H9 (cell line): ENCODE results near the gene SEH1L. TPM values are rescaled to one million over a fixed set of nuclear protein-coding genes. Genes with fewer than 3 reads are reported as not detected.

Experiments
- DNase-seq: peaks from one replicate; pipeline ENCODE4 v3.0.0-alpha.2; 2017
- H2AFZ ChIP-seq: one replicate; pipeline ENCODE4 v1.6.1; 2013; ENCODE audit warnings: mild to moderate bottlenecking, low read length, control low read depth, moderate library complexity
- H2AK5ac ChIP-seq: 2 replicates; pipeline ENCODE4 v1.6.1; 2013; ENCODE audit warnings: low read length, control low read depth, mixed read lengths; ENCODE audit not compliant: insufficient read length
- H2BK120ac ChIP-seq: one replicate; pipeline ENCODE4 v1.6.1; 2013; ENCODE audit warnings: low read depth, mild to moderate bottlenecking, low read length, control low read depth, inconsistent platforms; ENCODE audit not compliant: poor library complexity, severe bottlenecking
- H2BK12ac ChIP-seq: 2 replicates; pipeline ENCODE4 v1.6.1; 2013; ENCODE audit warnings: low read length, control low read depth, mixed read lengths, low read depth; ENCODE audit not compliant: insufficient read length
- H2BK15ac ChIP-seq: 2 replicates; pipeline ENCODE4 v1.6.1; 2013; ENCODE audit warnings: low read depth, low read length, control low read depth
- H2BK20ac ChIP-seq: one replicate; pipeline ENCODE4 v1.6.1; 2013; ENCODE audit warnings: low read depth, mild to moderate bottlenecking, low read length, control low read depth, inconsistent platforms; ENCODE audit not compliant: poor library complexity, severe bottlenecking
- H2BK5ac ChIP-seq: 2 replicates; pipeline ENCODE4 v1.6.1; 2013; ENCODE audit warnings: low read length, control low read depth, mixed read lengths; ENCODE audit not compliant: insufficient read length
- H3K14ac ChIP-seq: 2 replicates; pipeline ENCODE4 v1.6.1; 2013; ENCODE audit warnings: low read length, control low read depth; ENCODE audit not compliant: insufficient read depth
- H3K18ac ChIP-seq: 2 replicates; pipeline ENCODE4 v1.6.1; 2013; ENCODE audit warnings: low read depth, mild to moderate bottlenecking, mixed read lengths, low read length, control low read depth; ENCODE audit not compliant: insufficient read length
- H3K23ac ChIP-seq: 2 replicates; pipeline ENCODE4 v1.6.1; 2013; ENCODE audit warnings: low read length, control low read depth, mixed read lengths, low read depth; ENCODE audit not compliant: insufficient read length
- H3K23me2 ChIP-seq: 2 replicates; pipeline ENCODE4 v1.6.1; 2013; ENCODE audit warnings: low read depth, mild to moderate bottlenecking, mixed read lengths, low read length, control low read depth; ENCODE audit not compliant: insufficient read length, poor library complexity, severe bottlenecking
- H3K27ac ChIP-seq: 2 replicates; pipeline ENCODE4 v1.5.1; 2013; ENCODE audit warnings: low read length, control low read depth, mixed read lengths, low read depth; ENCODE audit not compliant: insufficient read length
- H3K27me3 ChIP-seq: 2 replicates; pipeline ENCODE4 v1.6.1; 2013; ENCODE audit warnings: low read length, control low read depth, inconsistent platforms; ENCODE audit not compliant: insufficient read depth
- H3K4ac ChIP-seq: 2 replicates; pipeline ENCODE4 v1.6.1; 2013; ENCODE audit warnings: low read depth, mild to moderate bottlenecking, control low read depth, inconsistent platforms, low read length, moderate library complexity
- H3K4me1 ChIP-seq: 2 replicates; pipeline ENCODE4 v1.6.1; 2013; ENCODE audit warnings: low read length, control low read depth, inconsistent platforms; ENCODE audit not compliant: insufficient read depth
- H3K4me2 ChIP-seq: 2 replicates; pipeline ENCODE4 v1.6.1; 2013; ENCODE audit warnings: low read length, control low read depth, mixed read lengths; ENCODE audit not compliant: insufficient read length, insufficient read depth
- H3K56ac ChIP-seq: 2 replicates; pipeline ENCODE4 v1.6.1; 2013; ENCODE audit warnings: low read depth, mild to moderate bottlenecking, mixed read lengths, low read length, control low read depth; ENCODE audit not compliant: insufficient read length
- H3K79me1 ChIP-seq: 2 replicates; pipeline ENCODE4 v1.6.1; 2013; ENCODE audit warnings: low read depth, mild to moderate bottlenecking, moderate library complexity, low read length, control low read depth, inconsistent platforms; ENCODE audit not compliant: insufficient read depth, poor library complexity, severe bottlenecking
- H3K79me2 ChIP-seq: 2 replicates; pipeline ENCODE4 v1.6.1; 2013; ENCODE audit warnings: low read length, control low read depth, inconsistent platforms; ENCODE audit not compliant: insufficient read depth
- H3K9ac ChIP-seq: 2 replicates; pipeline ENCODE4 v1.6.1; 2013; ENCODE audit warnings: low read length, control low read depth, mixed read lengths; ENCODE audit not compliant: insufficient read length; ENCODE audit errors: extremely low read depth
- H3K9me3 ChIP-seq: one replicate; pipeline ENCODE4 v1.6.1; 2013; ENCODE audit warnings: low read depth, low read length, inconsistent platforms; ENCODE audit not compliant: control insufficient read depth
- H3T11ph ChIP-seq: one replicate; pipeline ENCODE4 v1.6.1; 2013; ENCODE audit warnings: mild to moderate bottlenecking, low read length, control low read depth, inconsistent platforms
- H4K20me1 ChIP-seq: one replicate; pipeline ENCODE4 v1.6.1; 2013; ENCODE audit not compliant: control insufficient read depth, insufficient read length, insufficient read depth
- H4K5ac ChIP-seq: 2 replicates; pipeline ENCODE4 v1.6.1; 2013; ENCODE audit warnings: low read depth, mild to moderate bottlenecking, mixed read lengths, low read length, control low read depth; ENCODE audit not compliant: insufficient read length
- H4K8ac ChIP-seq: replicated peaks from 2 replicates; pipeline ENCODE4 v1.6.1; 2013; ENCODE audit warnings: low read length, control low read depth, mixed read lengths, low read depth; ENCODE audit not compliant: insufficient read length
- H4K91ac ChIP-seq: 2 replicates; pipeline ENCODE4 v1.6.1; 2013; ENCODE audit warnings: low read depth, mild to moderate bottlenecking, moderate library complexity, mixed read lengths, low read length, control low read depth; ENCODE audit not compliant: insufficient read length
- H3K27ac Mint-ChIP-seq, 3 experiments: 2 replicates in 2 of 3; 3 replicates in 1 of 3; pipeline ENCODE4 v1.8.0; 2020 to 2021; ENCODE audit warnings: mixed read lengths in 3 of 3, mild to moderate bottlenecking in 1 of 3, moderate library complexity in 1 of 3
- H3K27me3 Mint-ChIP-seq: 2 replicates; pipeline ENCODE4 v1.8.0; 2021; ENCODE audit warnings: low read depth, mild to moderate bottlenecking, moderate library complexity, mixed read lengths
- H3K36me3 Mint-ChIP-seq, 3 experiments: 2 replicates in 2 of 3; 3 replicates in 1 of 3; pipeline ENCODE4 v1.8.0; 2020 to 2021; ENCODE audit warnings: low read depth in 3 of 3, mixed read lengths in 3 of 3; ENCODE audit not compliant: insufficient read depth in 1 of 3
- H3K4me1 Mint-ChIP-seq, 2 experiments: 2 replicates each; pipeline ENCODE4 v1.8.0; 2020; ENCODE audit warnings: mixed read lengths in 2 of 2
- H3K4me3 Mint-ChIP-seq, 2 experiments: 2 replicates in 1 of 2; 3 replicates in 1 of 2; pipeline ENCODE4 v1.8.0; 2020 to 2021; ENCODE audit warnings: mild to moderate bottlenecking in 2 of 2, mixed read lengths in 2 of 2, moderate library complexity in 1 of 2
- H3K9me3 Mint-ChIP-seq, 2 experiments: 2 replicates in 1 of 2; 3 replicates in 1 of 2; pipeline ENCODE4 v1.8.0; 2020; ENCODE audit warnings: mild to moderate bottlenecking in 2 of 2, mixed read lengths in 2 of 2, moderate library complexity in 1 of 2
- WGBS: extraction: QIAGEN DNeasy Blood & Tissue Kit; methylation state at CpG from one replicate; pipeline ENCODE4 v1.1.7; 2013; ENCODE audit warnings: missing lambda C conversion rate, low lambda C conversion rate, mixed read lengths; ENCODE audit not compliant: insufficient read length; ENCODE audit errors: extremely low coverage; 5-methylcytosine and 5-hydroxymethylcytosine counted together
- total RNA-seq: library from RNA; stranded (reverse); gene quantifications from 2 replicates; pipeline ENCODE4 v1.2.1, GENCODE V29; 2021
- TF ChIP-seq, protein P1 (sequence below): fragments of 200-600 bp; sonication (generic); conservative IDR thresholded peaks from 3 replicates; pipeline ENCODE4 v1.8.0; 2021; ENCODE audit warnings: antibody characterized with exemption, mild to moderate bottlenecking

SEH1L gene
- total RNA-seq, 1 experiment from 2014 or later = 97.2 TPM

DNA sequence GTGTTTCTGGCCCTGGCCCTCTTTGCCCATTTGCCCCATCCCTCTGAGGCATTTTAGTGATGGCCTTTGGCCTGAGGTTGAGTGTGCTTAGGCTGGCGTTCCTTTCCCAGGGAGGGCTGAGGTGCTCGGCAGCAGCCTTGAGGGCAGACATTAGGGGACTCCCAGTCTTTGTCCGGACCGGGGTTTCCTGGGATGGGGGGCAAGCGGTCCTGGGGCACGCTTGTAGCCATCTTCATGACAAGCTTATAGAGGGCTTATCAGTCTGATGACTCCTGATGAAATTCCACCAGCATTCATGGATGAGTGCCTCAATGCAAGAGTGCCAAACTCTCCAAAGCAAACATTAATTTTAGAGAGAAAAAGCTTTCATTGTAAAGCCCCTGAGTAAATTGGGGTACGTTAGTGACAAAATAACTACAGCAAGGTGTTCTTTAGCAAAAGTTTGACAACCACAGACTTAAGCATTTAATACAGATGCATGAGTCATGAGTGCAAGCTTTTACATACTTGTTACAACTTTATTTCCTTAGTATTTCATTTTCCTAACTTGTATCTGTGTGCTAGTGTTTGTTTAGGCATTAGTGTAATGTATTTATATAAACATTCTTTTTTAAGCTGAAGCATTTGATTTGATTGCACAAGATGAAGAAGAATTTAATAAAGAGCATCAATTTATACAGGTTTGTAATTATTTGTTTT, 89.0 kb downstream of the SEH1L start:
- no peaks in the 10 kb centered on the region for H3K23me2 ChIP-seq
- no peak overlapping the region for H3K4me3 Mint-ChIP-seq
- H2BK120ac ChIP-seq = no peak overlapping the region
- no peaks in the 10 kb centered on the region for H3K9me3 Mint-ChIP-seq
- H2AK5ac ChIP-seq = no peak overlapping the region
- no peak overlapping the region for H3K56ac ChIP-seq
- no peaks in the 10 kb centered on the region for H3K9me3 ChIP-seq
- no peak overlapping the region for H3K27ac ChIP-seq
- no peak overlapping the region for H2BK12ac ChIP-seq
- H3K27me3 Mint-ChIP-seq = no peaks in the 10 kb centered on the region; the same call in 1 of the 2 replicates
- TF ChIP-seq, protein P1, sequence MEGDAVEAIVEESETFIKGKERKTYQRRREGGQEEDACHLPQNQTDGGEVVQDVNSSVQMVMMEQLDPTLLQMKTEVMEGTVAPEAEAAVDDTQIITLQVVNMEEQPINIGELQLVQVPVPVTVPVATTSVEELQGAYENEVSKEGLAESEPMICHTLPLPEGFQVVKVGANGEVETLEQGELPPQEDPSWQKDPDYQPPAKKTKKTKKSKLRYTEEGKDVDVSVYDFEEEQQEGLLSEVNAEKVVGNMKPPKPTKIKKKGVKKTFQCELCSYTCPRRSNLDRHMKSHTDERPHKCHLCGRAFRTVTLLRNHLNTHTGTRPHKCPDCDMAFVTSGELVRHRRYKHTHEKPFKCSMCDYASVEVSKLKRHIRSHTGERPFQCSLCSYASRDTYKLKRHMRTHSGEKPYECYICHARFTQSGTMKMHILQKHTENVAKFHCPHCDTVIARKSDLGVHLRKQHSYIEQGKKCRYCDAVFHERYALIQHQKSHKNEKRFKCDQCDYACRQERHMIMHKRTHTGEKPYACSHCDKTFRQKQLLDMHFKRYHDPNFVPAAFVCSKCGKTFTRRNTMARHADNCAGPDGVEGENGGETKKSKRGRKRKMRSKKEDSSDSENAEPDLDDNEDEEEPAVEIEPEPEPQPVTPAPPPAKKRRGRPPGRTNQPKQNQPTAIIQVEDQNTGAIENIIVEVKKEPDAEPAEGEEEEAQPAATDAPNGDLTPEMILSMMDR = no peak
- no peak overlapping the region for H4K8ac ChIP-seq
- no peak overlapping the region for H3K4ac ChIP-seq
- no peaks in the 10 kb centered on the region for H3K4me1 ChIP-seq
- no peak overlapping the region for H4K91ac ChIP-seq
- H3K4me2 ChIP-seq = no peak overlapping the region
- H3K27me3 ChIP-seq = no peaks in the 10 kb centered on the region
- H3K79me1 ChIP-seq = no peaks in the 10 kb centered on the region
- no peak overlapping the region for H3K9ac ChIP-seq
- H3K36me3 Mint-ChIP-seq = peaks cover 6 to 42% (median 15%) of the 10 kb centered on the region in 3 experiments
- no peak overlapping the region for H3K14ac ChIP-seq
- no CpG with 5 or more reads among the region's 7 CpGs for WGBS
- H4K20me1 ChIP-seq = no peaks in the 10 kb centered on the region
- no peak overlapping the region for H2AFZ ChIP-seq
- no peak overlapping the region for H2BK20ac ChIP-seq
- H3K27ac Mint-ChIP-seq = no peak overlapping the region
- no peak overlapping the region for H4K5ac ChIP-seq
- H3T11ph ChIP-seq = no peak overlapping the region
- no peak overlapping the region for H2BK15ac ChIP-seq
- H2BK5ac ChIP-seq = no peak overlapping the region
- no peak overlapping the region for H3K23ac ChIP-seq
- no peaks in the 10 kb centered on the region for H3K4me1 Mint-ChIP-seq
- H3K18ac ChIP-seq = no peak overlapping the region
- no peaks in the 10 kb centered on the region for H3K79me2 ChIP-seq
- DNase-seq = no peak

Other genes starting within 250 kb of the SEH1L start
- 18.6 and 19.3 TPM in 2 replicates for gene CEP76, start 245.3 kb upstream of the SEH1L start, total RNA-seq
- gene PSMG2, start 245.0 kb upstream of the SEH1L start, total RNA-seq = 71.9 and 72.2 TPM in 2 replicates
- gene PTPN2, start 63.8 kb upstream of the SEH1L start, total RNA-seq = 46.1 and 48.7 TPM in 2 replicates
- gene CEP192, start 43.4 kb downstream of the SEH1L start, total RNA-seq = 22.0 and 23.5 TPM in 2 replicates